Activated CD4-positive, alpha-beta T cell treated with anti-CD3 and anti-CD28 coated beads, Interleukin-2, amount 10 ng/mL, durations not matched to agents 24 days and 14 days (primary cell): ENCODE measurements around the gene FKRP. TPM values are rescaled to one million over a fixed set of nuclear protein-coding genes. Genes with fewer than 3 reads are reported as not detected.
"Not testable (repeated sequence)": the region's sequence is repeated elsewhere in the genome, so short reads cannot be mapped to it uniquely, and the experiment has no call there.

Experiments
- DNase-seq: peaks from one replicate; pipeline ENCODE4 v3.0.0; 2022
- H3K27ac Mint-ChIP-seq: one replicate; pipeline ENCODE4 v1.8.0; 2022; ENCODE audit warnings: mild to moderate bottlenecking, mixed read lengths
- H3K27me3 Mint-ChIP-seq: one replicate; pipeline ENCODE4 v1.8.0; 2022; ENCODE audit warnings: mixed read lengths
- H3K36me3 Mint-ChIP-seq: one replicate; pipeline ENCODE4 v1.8.0; 2022; ENCODE audit warnings: low read depth, mild to moderate bottlenecking, mixed read lengths
- H3K4me1 Mint-ChIP-seq: one replicate; pipeline ENCODE4 v1.8.0; 2021; ENCODE audit warnings: mixed read lengths
- H3K4me3 Mint-ChIP-seq: one replicate; pipeline ENCODE4 v1.8.0; 2022; ENCODE audit warnings: mild to moderate bottlenecking, moderate library complexity, mixed read lengths
- H3K9me3 Mint-ChIP-seq: one replicate; pipeline ENCODE4 v1.8.0; 2021; ENCODE audit warnings: mixed read lengths
- intact Hi-C: fragments of 100-400 bp; cut with micrococcal nuclease; formaldehyde crosslinking; loops from one replicate; pipeline ENCODE4 v1.15.1; 2023
- total RNA-seq: library from RNA; stranded (reverse); gene quantifications from 2 replicates; pipeline ENCODE4 v1.2.3, GENCODE V29; 2022

The FKRP gene
- total RNA-seq, 1 donor from 2014 or later = 20.8 TPM

DNA sequence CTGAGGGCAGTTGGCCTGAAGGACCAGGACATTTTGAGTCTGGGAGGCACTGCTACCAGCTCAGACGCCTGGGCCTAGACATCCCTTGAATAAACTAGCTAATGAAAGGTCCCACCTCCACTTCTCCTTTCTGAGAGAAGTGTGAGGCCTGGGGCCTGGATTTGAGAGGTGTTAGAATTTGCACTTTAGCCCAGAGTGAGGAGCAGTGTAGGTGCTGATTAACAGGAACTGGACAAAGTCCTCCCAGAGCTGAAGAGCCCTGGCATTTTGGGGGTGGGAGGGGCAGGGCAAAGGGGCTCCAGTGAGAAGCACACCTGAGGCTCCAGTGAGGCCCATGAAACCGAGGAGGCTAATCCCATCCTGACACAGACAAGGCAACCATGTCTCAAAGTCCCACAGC, 57.7 kb downstream of the FKRP start:
- no peak overlapping the region for H3K27ac Mint-ChIP-seq
- no peak overlapping the region for H3K4me3 Mint-ChIP-seq
- intact Hi-C loops = no loop called here

GRCh38 chr19:46804432-46804831, 58.6 kb downstream of the FKRP start:
- H3K4me1 Mint-ChIP-seq, H3K27ac Mint-ChIP-seq, H3K9me3 Mint-ChIP-seq, H3K36me3 Mint-ChIP-seq, intact Hi-C loops, H3K27me3 Mint-ChIP-seq, DNase-seq, H3K4me3 Mint-ChIP-seq: not testable (repeated sequence)

More for the DNA sequence above, 57.7 kb downstream of the FKRP start:
- Mint-ChIP-seq H3K36me3 (no peaks in the 10 kb centered on the region), H3K4me1 (no peaks in the 10 kb centered on the region), H3K9me3 (no peaks in the 10 kb centered on the region), H3K27me3 (peaks cover 1% of the 10 kb centered on the region)
- DNase-seq = no peak

DNA sequence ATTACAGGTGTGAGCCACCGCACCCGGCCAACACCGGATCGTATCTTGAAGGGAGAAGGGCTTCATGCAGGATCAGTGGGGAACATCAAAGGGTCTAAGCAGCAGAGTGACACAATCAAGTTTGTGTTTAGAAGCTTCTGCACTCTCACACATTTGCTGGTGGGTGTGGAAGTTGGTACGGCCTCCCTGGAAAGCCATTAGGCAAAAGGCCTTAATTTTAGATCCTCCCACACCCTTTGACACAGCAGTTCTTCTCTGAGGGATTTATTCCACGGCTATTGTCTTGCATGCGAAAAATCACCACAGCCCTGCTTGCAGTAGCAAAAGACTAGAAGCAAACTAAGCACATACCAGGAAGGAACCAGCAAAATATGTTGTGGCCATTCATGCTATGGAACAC, 60.8 kb downstream of the FKRP start:
- Mint-ChIP-seq H3K4me3 (no peak overlapping the region), H3K36me3 (no peaks in the 10 kb centered on the region), H3K9me3 (no peaks in the 10 kb centered on the region), H3K27me3 (no peaks in the 10 kb centered on the region), H3K4me1 (no peaks in the 10 kb centered on the region), H3K27ac (no peak overlapping the region)
- DNase-seq = no peak
- intact Hi-C loops = no loop called here

Other genes with a start within 250 kb of the FKRP start
- gene CALM3, start 144.7 kb upstream of the FKRP start, total RNA-seq = 477 and 479 TPM in 2 replicates
- 194 TPM in 2 replicates for gene PTGIR, start 121.0 kb upstream of the FKRP start, total RNA-seq
- 13.3 and 14.1 TPM in 2 replicates for gene GNG8, start 109.9 kb upstream of the FKRP start, total RNA-seq
- 3.2 and 3.7 TPM in 2 replicates for gene DACT3, start 84.9 kb upstream of the FKRP start, total RNA-seq
- gene PRKD2, start 28.9 kb upstream of the FKRP start, total RNA-seq = 89.1 and 90.5 TPM in 2 replicates
- 101 and 107 TPM in 2 replicates for gene STRN4, start 393 bp downstream of the FKRP start, total RNA-seq
- gene SLC1A5, start 42.5 kb downstream of the FKRP start, total RNA-seq = 220 and 224 TPM in 2 replicates
- 100 and 112 TPM in 2 replicates for gene AP2S1, start 104.8 kb downstream of the FKRP start, total RNA-seq
- gene ARHGAP35, start 114.9 kb downstream of the FKRP start, total RNA-seq = 21.9 and 25.6 TPM in 2 replicates